NT2/D1 (cell line): ENCODE measurements around the gene SETMAR.

ENCODE experiments used
- DNase-seq: peaks from one replicate; pipeline ENCODE4 v3.0.0-alpha.2; 2011; ENCODE audit warnings: low read depth, low spot score
- H3K27me3 ChIP-seq: 2 replicates; pipeline ENCODE4 v1.6.0; 2011; ENCODE audit warnings: mild to moderate bottlenecking; ENCODE audit not compliant: insufficient read length, insufficient read depth
- H3K36me3 ChIP-seq: 2 replicates; pipeline ENCODE4 v1.6.1; 2011; ENCODE audit warnings: mild to moderate bottlenecking, low read length, mixed read lengths; ENCODE audit not compliant: insufficient read depth, insufficient read length
- H3K4me1 ChIP-seq: 2 replicates; pipeline ENCODE4 v1.5.1; 2011; ENCODE audit not compliant: insufficient read depth, insufficient read length
- H3K4me3 ChIP-seq: 2 replicates; pipeline ENCODE4 v1.5.1; 2011; ENCODE audit warnings: low read depth; ENCODE audit not compliant: insufficient read length
- H3K9ac ChIP-seq: 2 replicates; pipeline ENCODE4 v1.6.0; 2011; ENCODE audit warnings: low read depth; ENCODE audit not compliant: insufficient read length
- H3K9me3 ChIP-seq: 2 replicates; pipeline ENCODE4 v1.5.1; 2011; ENCODE audit warnings: mild to moderate bottlenecking, low read length; ENCODE audit not compliant: insufficient read depth
- SUZ12 ChIP-seq: IDR thresholded peaks from 2 replicates; pipeline ENCODE4 v1.6.1; 2011; ENCODE audit not compliant: insufficient read length, insufficient read depth; ENCODE audit errors: extremely low read depth
- YY1 ChIP-seq: IDR thresholded peaks from 2 replicates; pipeline ENCODE4 v1.6.1; 2011; ENCODE audit not compliant: insufficient read length, insufficient read depth
- ZNF274 ChIP-seq: IDR thresholded peaks from 2 replicates; pipeline ENCODE4 v1.6.1; 2011; ENCODE audit warnings: mild to moderate bottlenecking, low read depth, low read length

Gene SETMAR

GRCh38 chr3:4303187-4304123, at the start of gene SETMAR:
TSS of gene SETMAR (plus strand) at chr3:4303369. CDS start at chr3:4303371, 2 bp downstream.
- no peaks in the 10 kb centered on the region for H3K4me1 ChIP-seq
- TF ChIP-seq ZNF274 (no peak), SUZ12 (no peak), YY1 (no peak)
- H3K9me3 ChIP-seq, result peaks cover 6% of the 10 kb centered on the region; the same call in 1 of the 2 replicates
- no peaks in the 10 kb centered on the region for H3K27me3 ChIP-seq
- peak within 1 kb of the TSS; percentile 69 for H3K4me3 ChIP-seq
- peak; percentile 81 for DNase-seq
- H3K9ac ChIP-seq, result peak within 1 kb of the TSS; percentile 90
- H3K36me3 ChIP-seq, result peaks cover 14% of the 10 kb centered on the region

GRCh38 chr3:4261406-4261805, 41.8 kb upstream of the SETMAR start:
- Histone ChIP-seq H3K9me3 (no peaks in the 10 kb centered on the region), H3K4me1 (no peaks in the 10 kb centered on the region)
- TF ChIP-seq ZNF274 (no peak), YY1 (no peak), SUZ12 (no peak)

GRCh38 chr3:4264040-4264439, 39.1 kb upstream of the SETMAR start:
- Histone ChIP-seq H3K27me3 (no peaks in the 10 kb centered on the region), H3K4me1 (no peaks in the 10 kb centered on the region), H3K9me3 (no peaks in the 10 kb centered on the region), H3K36me3 (no peaks in the 10 kb centered on the region), H3K9ac (no peak overlapping the region), H3K4me3 (no peak overlapping the region)
- DNase-seq, result no peak
- no peak for TF ChIP-seq SUZ12
- TF ChIP-seq YY1, result no peak
- TF ChIP-seq ZNF274, result no peak

More at GRCh38 chr3:4261406-4261805, 41.8 kb upstream of the SETMAR start:
- Histone ChIP-seq H3K4me3 (no peak overlapping the region), H3K27me3 (no peaks in the 10 kb centered on the region), H3K36me3 (no peaks in the 10 kb centered on the region), H3K9ac (no peak overlapping the region)
- no peak for DNase-seq

GRCh38 chr3:4270720-4271119, 32.4 kb upstream of the SETMAR start:
- H3K9ac ChIP-seq, result no peak overlapping the region
- no peaks in the 10 kb centered on the region for H3K36me3 ChIP-seq
- no peaks in the 10 kb centered on the region for H3K4me1 ChIP-seq
- TF ChIP-seq YY1, result no peak
- TF ChIP-seq ZNF274, result no peak
- no peak for TF ChIP-seq SUZ12
- H3K4me3 ChIP-seq, result no peak overlapping the region
- H3K9me3 ChIP-seq, result no peaks in the 10 kb centered on the region
- H3K27me3 ChIP-seq, result no peaks in the 10 kb centered on the region
- no peak for DNase-seq

- Histone ChIP-seq H3K4me3 (no peak overlapping the region), H3K9ac (no peak overlapping the region), H3K9me3 (no peaks in the 10 kb centered on the region), H3K36me3 (no peaks in the 10 kb centered on the region), H3K4me1 (no peaks in the 10 kb centered on the region), H3K27me3 (no peaks in the 10 kb centered on the region)
- DNase-seq, result peak; percentile 27
- TF ChIP-seq YY1 (no peak), ZNF274 (no peak)
Measured at GRCh38 chr3:4271834-4272233, 31.3 kb upstream of the SETMAR start.

- no peak for DNase-seq
- H3K9me3 ChIP-seq, result no peaks in the 10 kb centered on the region
- no peak for TF ChIP-seq YY1
- TF ChIP-seq ZNF274, result no peak
- no peak for TF ChIP-seq SUZ12
- H3K4me1 ChIP-seq, result no peaks in the 10 kb centered on the region
- no peak overlapping the region for H3K9ac ChIP-seq
- no peaks in the 10 kb centered on the region for H3K27me3 ChIP-seq
- no peak overlapping the region for H3K4me3 ChIP-seq
- H3K36me3 ChIP-seq, result no peaks in the 10 kb centered on the region
Measured at GRCh38 chr3:4279516-4280105, 23.6 kb upstream of the SETMAR start.

- no peak for DNase-seq
- H3K9ac ChIP-seq, result no peak overlapping the region
- TF ChIP-seq ZNF274, result no peak
- TF ChIP-seq SUZ12, result no peak
- TF ChIP-seq YY1, result no peak
- H3K4me1 ChIP-seq, result no peaks in the 10 kb centered on the region
- no peaks in the 10 kb centered on the region for H3K9me3 ChIP-seq
- H3K36me3 ChIP-seq, result no peaks in the 10 kb centered on the region
- no peaks in the 10 kb centered on the region for H3K27me3 ChIP-seq
- H3K4me3 ChIP-seq, result no peak overlapping the region
Measured at GRCh38 chr3:4281991-4282390, 21.2 kb upstream of the SETMAR start.
